ENCODE data around the gene TRDMT1.

The TRDMT1 gene, protein sequence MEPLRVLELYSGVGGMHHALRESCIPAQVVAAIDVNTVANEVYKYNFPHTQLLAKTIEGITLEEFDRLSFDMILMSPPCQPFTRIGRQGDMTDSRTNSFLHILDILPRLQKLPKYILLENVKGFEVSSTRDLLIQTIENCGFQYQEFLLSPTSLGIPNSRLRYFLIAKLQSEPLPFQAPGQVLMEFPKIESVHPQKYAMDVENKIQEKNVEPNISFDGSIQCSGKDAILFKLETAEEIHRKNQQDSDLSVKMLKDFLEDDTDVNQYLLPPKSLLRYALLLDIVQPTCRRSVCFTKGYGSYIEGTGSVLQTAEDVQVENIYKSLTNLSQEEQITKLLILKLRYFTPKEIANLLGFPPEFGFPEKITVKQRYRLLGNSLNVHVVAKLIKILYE

DNA sequence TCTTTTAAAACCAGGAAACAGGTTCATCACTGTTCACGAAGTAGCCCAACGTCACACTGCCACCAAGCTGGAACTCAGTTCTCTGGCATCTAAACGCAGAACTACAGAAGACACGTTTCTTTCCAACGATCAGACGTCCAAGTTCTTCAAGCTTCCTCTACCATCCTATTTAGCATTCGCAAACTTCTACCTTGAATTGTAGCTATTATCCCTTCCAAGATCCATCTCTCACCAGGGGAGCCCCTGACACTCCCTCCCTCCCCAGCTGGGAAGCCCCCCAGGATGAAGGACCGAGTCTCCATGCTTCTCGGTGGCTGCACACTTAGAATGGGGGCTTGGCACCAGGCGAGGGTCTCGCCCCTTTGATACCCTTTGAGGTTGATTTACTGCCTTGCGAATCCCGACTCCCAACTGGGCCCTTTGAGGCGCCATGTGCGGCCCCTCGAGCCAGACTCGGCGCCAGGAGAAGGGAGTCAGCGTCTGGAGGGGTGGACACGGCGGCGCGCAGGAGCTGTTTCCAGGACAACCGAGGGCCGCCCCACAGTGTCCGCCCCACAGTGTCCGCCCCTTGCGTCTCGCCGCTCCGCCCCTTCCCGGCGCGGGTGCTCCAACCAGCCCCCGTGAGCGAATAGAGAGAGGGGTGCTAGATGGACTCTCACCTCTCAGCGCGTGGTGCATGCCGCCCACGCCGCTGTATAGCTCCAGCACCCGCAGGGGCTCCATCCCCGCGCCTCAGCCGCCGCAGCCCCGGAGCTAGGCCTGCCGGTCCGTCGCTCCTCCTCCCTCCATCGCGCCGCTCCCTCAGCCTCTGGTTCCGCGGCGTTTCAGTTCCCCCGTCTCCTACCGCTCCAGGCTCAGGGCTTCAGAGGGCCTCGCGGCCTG, at the start of gene TRDMT1:
TRDMT1 (minus strand) TSS at position 761 of the 882 bp plus-strand sequence; CDS start at position 723, 38 bp downstream.
- peak; percentile 66 for DNase-seq

DNA sequence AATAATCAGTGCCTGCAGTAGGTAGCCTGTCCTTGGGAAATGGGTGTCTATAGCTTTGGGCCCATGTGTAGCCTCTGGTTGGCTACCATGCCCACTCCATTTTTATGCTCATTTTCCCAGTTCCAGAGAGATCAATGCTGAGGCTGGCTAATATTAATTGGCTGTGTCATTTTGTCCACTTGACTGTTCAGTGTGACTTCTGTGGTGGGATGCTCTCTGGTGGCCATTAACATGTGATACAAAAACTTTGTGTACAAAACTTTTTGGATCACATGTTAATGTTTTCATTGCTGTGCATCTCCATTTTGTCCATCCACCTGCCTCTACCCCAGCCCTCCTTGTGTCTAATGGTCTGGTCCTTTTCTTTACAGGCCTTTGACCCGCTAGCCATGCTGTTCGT, 49.3 kb upstream of the TRDMT1 start:
- DNase-seq, result no peak

DNA sequence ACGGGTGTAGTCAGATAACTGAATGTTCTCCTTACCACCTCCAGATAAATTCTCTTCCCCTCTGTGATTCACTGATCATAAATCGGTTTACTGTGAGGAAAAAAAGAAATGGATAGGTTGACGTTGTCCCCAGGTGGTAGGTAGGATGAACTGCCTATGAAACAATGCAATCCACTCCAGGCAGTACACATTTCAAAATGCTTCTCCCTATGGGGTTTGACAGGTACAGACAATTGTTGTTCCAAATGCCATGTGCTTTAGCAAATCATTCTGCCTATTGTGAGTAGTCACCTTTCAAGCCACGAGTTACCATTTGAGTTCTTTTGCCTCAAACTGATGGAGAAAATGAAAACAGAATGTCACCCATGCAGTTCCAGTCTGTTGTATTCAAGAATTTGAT, 48.3 kb upstream of the TRDMT1 start:
- DNase-seq, result no peak

DNA sequence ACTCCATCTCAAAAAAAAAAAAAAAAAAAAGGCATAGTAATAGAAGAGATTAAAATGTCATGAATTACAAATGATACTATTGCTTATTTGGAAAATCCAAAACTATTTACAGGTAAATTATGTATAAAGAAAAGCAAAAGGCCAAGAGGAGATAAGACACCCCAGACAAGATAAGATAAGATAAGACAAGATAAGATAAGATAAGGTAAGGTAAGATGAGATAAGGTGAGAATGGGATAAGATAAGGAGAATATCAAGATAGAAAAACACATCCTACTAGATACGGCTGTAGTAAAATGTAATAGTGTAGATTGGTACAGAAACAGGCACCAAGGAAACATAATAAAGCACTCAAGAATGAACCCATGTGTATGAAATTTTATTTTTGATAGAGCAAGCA, 47.5 kb upstream of the TRDMT1 start:
- DNase-seq, result no peak

DNA sequence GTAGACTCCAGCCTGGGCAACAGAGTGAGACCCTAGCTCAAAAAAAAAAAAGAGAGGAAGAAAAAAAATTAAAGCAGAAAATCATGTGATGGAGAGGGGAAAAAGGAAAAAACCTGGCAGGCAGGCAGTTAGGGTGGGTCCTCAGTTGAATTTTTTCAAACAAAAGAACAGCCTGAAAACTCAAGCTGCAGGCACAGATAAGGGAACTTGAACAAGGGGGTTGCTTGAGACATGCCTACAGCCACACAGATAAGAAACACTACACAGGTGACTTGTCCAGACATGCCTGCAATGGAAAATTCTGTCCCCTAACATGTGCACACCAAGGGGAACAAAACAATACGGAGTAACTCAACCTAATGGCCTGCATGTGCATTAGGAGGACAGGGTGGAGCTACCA, 45.7 kb upstream of the TRDMT1 start:
- no peak for DNase-seq

DNA sequence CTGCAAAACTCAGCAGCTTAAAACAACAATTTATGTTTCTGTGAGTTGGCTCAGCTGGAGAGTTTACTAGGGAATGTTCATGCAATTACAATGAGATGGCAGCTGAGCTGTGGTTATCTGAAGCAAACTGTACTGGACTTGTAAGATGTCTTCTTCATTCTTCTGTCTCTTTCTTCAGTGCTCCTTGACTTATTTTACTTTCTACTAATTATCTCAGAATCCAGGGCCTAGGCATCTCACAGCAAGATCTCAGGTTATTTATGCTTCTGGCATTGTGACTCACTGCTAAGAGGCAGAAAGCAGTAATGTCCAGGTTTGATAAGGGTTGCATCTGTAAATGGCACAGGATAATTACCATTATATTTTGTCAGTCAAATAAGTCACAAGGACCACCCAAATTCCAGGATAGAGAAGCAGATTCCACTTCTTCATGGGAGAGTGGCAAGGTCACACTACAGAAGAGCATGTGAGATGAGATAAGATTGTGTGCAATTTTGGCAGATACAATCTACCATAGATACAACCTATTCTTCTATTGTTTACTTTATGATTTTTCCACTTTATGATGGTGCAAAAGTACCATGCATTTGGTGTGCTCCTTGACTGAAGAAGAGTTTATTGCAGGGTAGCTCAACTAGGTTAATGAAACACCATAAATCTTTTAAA, 43.4 kb upstream of the TRDMT1 start:
- DNase-seq, result no peak

DNA sequence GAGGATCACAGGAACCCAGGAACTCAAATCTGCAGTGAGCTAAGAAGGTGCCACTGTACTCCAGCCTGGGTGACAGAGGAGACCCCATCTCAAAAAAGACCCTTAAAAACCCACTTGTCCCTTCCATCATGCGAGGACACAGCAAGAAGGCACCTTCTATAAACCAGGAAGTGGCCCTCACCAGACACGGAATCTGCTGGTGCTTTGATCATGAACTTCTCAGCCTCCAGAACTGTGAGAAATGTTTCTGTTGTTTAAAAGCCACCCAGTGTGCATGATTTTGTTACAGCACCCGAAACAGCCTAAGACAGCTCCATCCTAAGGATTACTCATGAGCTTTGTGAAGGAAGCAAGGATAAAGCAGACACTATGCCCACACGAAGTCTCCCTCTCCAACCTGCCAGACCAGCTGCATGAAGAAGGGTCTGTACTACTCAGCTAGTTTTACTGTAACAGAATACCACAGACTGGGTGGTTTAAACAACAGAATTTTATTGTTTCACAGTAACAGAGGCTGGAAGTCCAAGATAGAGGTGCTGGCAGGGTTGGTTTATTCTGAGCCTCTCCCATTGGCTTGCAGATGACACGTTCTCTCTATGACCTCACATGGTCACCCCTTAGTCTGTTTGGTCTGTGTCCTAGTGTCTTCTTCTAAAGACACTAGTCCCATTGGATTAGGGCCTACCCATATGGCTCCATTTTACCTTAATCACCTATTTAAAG, 40.3 kb upstream of the TRDMT1 start:
- DNase-seq, result no peak

DNA sequence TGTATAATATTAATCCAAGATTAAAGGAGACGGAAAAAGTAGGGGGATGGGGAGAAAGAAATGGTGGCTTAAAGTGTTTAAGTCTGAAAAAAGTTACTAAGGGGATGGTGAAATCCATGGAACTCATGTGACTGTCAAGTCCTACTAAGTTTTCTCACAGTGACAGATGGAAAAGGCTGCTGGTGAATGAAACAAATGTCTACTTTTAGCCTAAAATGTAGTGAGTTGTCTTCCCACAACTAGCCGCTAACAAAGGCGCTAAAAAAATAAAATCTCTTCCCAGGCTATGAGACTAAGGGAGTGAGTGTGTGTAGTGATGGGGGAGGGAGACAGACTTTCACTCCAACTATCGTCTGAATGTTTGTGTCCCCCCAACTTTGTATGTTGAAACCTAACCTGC, 39.1 kb upstream of the TRDMT1 start:
- no peak for DNase-seq

DNA sequence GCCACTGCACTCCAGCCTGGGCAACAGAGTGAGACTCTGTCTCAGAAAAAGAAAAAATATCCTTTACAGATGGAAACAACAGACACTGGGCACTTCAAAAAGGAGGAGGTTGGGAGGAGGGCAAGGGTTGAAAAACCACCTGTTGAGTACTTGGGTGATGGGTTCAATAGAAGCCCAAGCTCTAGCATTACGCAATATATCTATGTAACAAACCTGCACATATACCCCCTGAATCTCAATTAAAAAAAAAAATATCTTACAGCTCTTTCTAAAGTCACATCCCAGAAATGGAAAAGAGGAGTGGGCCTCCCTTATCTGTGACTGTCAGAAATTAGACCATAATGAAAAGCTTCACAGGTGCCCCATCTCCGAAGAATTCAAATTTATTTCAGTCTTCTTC, 38.6 kb upstream of the TRDMT1 start:
- DNase-seq, result no peak

DNA sequence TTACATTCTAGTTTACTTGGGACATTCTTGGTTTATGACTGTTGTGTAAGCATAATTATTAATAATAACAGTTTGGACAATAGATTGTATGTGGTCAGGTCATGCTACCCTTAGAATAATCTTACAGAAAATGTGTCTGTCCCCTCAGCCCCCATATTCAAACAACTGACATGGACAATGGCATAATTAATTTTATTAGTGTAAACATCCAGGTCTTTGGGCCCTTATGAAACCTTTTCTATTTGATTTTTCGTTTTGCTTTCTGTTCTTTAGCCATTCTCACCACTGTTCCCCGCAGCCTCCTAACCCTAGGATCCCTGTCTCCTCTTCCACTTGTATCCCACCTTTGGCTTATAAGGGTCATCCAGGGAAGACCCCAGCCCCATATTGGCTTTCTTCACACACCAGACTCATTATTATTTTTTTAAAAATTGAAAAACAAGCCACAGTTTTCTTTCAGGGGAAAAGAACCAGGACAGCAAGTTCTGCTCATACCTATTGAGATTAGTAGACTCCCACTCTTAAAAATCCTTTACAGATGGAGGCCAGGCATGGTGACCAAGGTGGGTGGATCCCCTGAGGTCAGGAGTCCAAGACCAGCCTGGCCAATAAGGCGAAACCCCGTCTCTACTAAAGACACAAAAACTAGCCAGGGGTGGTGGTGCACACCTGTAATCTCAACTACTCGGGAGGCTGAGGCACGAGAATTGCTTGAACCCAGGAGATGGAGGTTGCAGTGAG, 38.0 kb upstream of the TRDMT1 start:
- no peak for DNase-seq

DNA sequence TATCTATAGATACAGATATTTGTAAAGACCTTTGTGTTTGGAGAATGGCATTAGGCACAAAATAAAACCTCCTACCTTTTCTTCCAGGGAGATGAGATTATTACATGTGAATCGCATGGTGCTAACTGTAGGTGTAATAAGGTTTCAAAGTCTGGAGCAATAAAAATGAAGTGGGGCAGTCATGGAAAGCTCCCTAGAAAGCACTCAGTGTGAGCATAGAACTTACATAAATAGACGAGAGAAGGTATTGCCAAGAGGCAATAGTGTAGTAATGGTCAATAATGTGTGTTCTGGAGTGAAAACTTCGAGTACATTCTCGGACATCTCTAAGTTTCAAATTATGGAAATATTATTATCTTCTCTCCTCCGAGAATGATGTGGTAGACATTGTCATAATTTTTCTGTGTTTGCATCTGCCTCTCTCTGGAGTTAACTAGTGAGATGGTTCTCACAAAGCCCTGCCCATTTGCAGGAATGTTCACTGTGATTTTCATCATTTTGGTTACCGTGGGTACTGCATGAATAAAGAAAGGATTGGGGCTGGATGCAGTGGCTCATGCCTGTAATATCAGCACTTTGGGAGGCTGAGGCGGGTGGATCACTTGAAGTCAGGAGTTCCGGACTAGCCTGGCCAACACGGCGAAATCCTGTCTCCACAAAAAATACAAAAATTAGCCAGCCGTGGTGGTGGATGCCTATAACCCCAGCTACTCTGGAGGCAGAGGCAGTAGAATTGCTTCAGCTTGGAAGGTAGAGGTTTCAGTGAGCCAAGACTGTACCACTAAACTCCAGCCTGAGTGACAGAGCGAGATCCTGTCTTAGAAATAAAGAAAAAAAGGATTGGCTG, 37.2 kb upstream of the TRDMT1 start:
- DNase-seq, result no peak

DNA sequence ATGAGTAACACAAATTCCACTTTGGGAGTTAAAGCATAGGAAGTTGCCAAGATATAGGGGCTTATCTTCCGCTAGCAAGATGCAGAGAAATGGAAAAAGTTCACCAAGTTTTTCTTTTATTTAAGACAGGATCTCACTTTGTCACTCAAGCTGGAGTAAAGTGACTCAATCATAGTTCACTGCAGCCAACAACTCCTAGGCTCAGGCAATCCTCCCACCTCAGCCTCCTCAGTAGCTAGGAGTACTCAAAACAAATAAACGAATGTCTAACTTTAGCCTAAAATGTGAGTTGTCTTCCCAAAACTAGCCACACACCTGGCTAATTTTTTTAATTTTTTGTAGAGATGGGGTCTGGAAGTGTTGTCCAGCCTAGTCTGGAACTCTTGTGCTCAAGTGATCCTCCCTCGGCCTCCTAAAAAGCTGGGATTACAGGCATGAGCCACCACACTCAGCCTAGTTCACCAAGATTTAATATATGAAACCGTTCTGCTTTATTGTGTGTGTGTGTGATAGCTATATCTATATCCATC, 36.5 kb upstream of the TRDMT1 start:
- no peak for DNase-seq

DNA sequence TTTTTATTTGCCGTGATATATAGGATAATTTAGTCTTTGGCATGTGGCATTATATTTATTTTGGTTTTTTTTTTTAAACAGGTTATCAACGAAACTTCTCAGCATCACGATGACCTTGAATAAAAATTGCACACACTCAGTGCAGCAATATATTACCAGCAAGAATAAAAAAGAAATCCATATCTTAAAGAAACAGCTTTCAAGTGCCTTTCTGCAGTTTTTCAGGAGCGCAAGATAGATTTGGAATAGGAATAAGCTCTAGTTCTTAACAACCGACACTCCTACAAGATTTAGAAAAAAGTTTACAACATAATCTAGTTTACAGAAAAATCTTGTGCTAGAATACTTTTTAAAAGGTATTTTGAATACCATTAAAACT, 35.7 kb upstream of the TRDMT1 start:
- no peak for DNase-seq

DNA sequence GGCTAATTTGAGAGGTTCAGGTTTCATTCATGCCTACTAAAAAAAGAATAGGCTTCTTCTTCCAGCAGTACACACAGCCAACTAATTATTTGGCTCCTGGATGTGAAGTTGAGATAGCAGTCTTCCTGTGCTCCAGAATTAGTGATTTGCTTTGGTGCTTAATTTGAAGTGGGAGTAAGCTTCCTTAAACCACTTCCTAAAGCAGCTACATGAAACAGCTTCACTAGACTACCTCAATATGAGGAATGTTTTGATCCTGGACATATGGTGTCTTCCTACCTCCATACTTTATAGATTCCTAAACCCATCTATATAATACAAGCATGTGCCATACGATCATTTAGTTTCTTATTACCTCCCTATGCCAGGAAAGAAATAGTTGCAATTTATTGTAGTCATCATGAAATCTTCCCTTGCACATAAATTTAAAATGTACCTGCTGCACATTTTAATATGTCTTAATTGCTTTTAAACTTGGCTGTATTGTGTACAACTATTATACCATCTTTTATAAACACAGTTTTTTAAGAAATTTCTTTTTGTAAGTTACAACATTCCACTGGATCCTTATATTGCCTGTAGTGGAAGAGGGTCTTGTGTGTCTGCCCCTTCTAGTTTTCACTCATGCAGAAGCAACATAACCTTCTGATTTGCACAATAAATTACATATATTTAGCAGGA, 35.1 kb upstream of the TRDMT1 start:
- DNase-seq, result no peak

DNA sequence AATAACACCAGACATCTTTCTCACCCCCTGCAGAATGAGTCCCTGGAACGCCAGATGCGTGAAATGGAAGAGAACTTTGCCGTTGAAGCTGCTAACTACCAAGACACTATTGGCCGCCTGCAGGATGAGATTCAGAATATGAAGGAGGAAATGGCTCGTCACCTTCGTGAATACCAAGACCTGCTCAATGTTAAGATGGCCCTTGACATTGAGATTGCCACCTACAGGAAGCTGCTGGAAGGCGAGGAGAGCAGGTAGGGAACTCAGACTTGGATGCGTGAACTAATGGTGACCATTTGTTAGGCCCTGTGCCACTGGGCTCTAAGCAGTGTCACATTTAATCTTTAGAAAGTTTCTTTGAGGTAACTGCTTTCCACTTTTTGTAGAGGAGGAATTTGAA, 33.7 kb upstream of the TRDMT1 start:
- DNase-seq, result no peak

DNA sequence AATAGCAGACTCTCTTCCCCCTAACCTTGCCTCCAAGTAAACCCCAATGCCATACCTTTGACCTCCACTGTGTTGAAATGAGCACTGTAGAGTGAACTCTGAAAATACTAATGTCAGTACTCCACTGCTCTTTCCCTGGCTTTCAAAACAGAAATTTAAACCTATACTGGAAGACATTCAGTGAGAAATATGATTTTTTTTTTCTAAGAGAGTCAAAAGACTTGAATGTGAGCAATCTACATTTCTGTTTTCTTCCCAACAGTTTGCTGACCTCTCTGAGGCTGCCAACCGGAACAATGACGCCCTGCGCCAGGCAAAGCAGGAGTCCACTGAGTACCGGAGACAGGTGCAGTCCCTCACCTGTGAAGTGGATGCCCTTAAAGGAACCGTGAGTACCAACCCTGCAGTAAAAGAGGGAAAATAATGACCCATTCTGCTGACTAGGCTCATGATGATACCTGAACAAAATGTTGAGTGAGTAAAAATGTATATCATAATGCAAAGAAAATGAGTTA, 33.0 kb upstream of the TRDMT1 start:
- no peak for DNase-seq

DNA sequence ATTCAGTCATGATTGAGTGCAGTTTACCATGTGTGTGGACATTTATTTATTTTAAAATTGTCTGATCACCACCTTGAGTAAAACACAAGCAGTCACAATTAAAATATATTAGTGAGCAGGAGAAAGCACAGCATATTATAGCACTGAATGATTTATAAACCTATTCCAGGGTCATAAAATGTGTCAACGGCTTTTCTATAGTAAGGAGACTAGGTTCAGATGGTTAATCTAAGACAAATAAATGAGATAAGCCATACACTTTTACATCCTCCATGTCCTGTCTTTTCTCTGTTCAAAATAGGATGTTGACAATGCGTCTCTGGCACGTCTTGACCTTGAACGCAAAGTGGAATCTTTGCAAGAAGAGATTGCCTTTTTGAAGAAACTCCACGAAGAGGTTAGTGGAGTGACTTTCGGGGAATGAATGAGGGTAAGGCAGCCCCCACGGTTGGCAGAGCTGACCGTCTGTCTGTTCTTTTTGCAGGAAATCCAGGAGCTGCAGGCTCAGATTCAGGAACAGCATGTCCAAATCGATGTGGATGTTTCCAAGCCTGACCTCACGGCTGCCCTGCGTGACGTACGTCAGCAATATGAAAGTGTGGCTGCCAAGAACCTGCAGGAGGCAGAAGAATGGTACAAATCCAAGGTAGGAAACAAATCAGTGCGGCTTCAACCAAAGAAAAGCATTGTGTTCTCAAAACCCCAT, 32.0 kb upstream of the TRDMT1 start:
- DNase-seq, result no peak

DNA sequence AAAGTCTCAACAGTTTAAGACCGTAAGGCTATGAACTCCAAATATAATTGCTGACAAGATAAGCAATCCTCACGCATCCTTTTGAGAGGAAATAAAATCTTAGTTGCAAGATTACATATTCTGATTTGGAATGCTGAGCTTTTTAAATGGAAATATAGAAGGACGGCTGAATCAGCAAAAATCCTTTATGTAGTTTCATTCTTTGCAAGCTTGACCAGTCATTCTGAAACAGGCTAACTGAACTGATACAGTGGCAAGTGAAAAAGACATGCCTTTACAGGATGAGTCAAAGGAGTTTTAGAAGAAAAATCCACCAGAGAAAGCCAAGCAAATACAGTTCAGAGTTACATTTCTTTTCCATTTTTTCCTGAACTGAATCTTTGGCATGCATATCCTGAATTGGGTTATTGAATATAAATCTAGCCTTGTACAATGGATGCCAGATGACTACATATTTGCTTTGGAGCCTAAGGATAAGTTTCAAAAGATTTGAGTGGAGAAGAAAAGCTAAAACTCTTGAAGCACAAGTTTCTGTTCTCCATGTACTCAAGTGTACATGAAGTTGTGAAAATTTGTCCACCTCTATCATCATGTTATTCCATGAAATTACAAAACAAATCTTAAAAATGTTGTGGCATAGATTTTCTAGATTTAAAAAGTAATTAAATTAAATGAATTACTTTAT, 30.9 kb upstream of the TRDMT1 start:
- no peak for DNase-seq

DNA sequence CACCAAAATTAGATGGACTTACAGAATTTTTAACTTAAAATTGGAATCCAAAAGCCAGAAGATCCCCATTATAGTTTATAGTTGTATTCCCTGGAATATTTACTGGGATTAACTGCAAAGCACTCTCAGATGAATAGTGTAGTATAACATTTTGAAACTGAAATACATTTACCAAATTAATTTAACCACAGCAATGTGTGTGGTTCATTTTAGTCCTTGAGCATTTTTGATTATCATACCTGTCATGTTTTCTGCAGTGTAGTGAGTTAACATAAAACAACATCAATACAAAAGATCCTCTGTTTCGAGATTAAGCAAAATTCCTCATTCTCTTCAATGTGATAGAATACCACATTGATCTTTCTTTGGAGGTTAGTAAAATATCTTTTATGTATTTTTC, 30.3 kb upstream of the TRDMT1 start:
- DNase-seq, result no peak

Measured in DMS79 (cell line).